Measurements from ENCODE around the gene GALE.
"Not testable (repeated sequence)": the region's sequence is repeated elsewhere in the genome, so short reads cannot be mapped to it uniquely, and the experiment has no call there.

The GALE gene

GRCh38 chr1:23800400-23801337 lies at the start of gene GALE:
TSS of gene GALE (minus strand) at chr1:23800754. CDS start at chr1:23799007, 1,747 bp downstream.
- peak; percentile 93 to 97 for DNase-seq (ENCODE audit: low read depth in 1 of 2, low spot score in 1 of 2)

GRCh38 chr1:23848673-23849616 lies 48.4 kb upstream of the GALE start:
- DNase-seq (ENCODE audit: low read depth in 1 of 2, low spot score in 1 of 2) = no peak

GRCh38 chr1:23847482-23848095 lies 47.0 kb upstream of the GALE start:
- DNase-seq (ENCODE audit: low read depth in 1 of 2, low spot score in 1 of 2) = not testable (repeated sequence)

GRCh38 chr1:23845163-23845562 lies 44.6 kb upstream of the GALE start:
- no peak for DNase-seq (ENCODE audit: low read depth in 1 of 2, low spot score in 1 of 2)

GRCh38 chr1:23843644-23844043 lies 43.1 kb upstream of the GALE start:
- no peak for DNase-seq (ENCODE audit: low read depth in 1 of 2, low spot score in 1 of 2)

GRCh38 chr1:23838401-23838866 lies 37.9 kb upstream of the GALE start:
- peak; percentile 48 to 63 for DNase-seq (ENCODE audit: low read depth in 1 of 2, low spot score in 1 of 2)

GRCh38 chr1:23837908-23838307 lies 37.4 kb upstream of the GALE start:
- DNase-seq (ENCODE audit: low read depth in 1 of 2, low spot score in 1 of 2) = no peak

- no peak for DNase-seq (ENCODE audit: low read depth in 1 of 2, low spot score in 1 of 2)
Observed at GRCh38 chr1:23836037-23836436, 35.5 kb upstream of the GALE start.

- not testable (repeated sequence) for DNase-seq (ENCODE audit: low read depth in 1 of 2, low spot score in 1 of 2)
Observed at GRCh38 chr1:23834156-23834555, 33.6 kb upstream of the GALE start.

GRCh38 chr1:23827717-23828116 lies 27.2 kb upstream of the GALE start:
- no peak for DNase-seq (ENCODE audit: low read depth in 1 of 2, low spot score in 1 of 2)

- DNase-seq (ENCODE audit: low read depth in 1 of 2, low spot score in 1 of 2) = not testable (repeated sequence)
Observed at GRCh38 chr1:23826590-23826989, 26.0 kb upstream of the GALE start.

GRCh38 chr1:23825762-23826522 lies 25.4 kb upstream of the GALE start:
- no peak for DNase-seq (ENCODE audit: low read depth in 1 of 2, low spot score in 1 of 2)

- DNase-seq (ENCODE audit: low read depth in 1 of 2, low spot score in 1 of 2) = peak; percentile 71 to 82
Observed at GRCh38 chr1:23825076-23825761, 24.7 kb upstream of the GALE start, which contains the start of gene HMGCL. TSS of gene HMGCL (minus strand) at chr1:23825429. CDS start at chr1:23825415, 14 bp downstream.

- DNase-seq (ENCODE audit: low read depth in 1 of 2, low spot score in 1 of 2) = no peak
Observed at GRCh38 chr1:23824711-23825075, 24.1 kb upstream of the GALE start.

- DNase-seq (ENCODE audit: low read depth in 1 of 2, low spot score in 1 of 2) = no peak
Observed at GRCh38 chr1:23823767-23824166, 23.2 kb upstream of the GALE start.

- DNase-seq (ENCODE audit: low read depth in 1 of 2, low spot score in 1 of 2) = no peak
Observed at GRCh38 chr1:23817633-23818032, 17.1 kb upstream of the GALE start.

- DNase-seq (ENCODE audit: low read depth in 1 of 2, low spot score in 1 of 2) = no peak
Observed at GRCh38 chr1:23816906-23817305, 16.4 kb upstream of the GALE start.

- DNase-seq (ENCODE audit: low read depth in 1 of 2, low spot score in 1 of 2) = no peak
Observed at GRCh38 chr1:23816361-23816760, 15.8 kb upstream of the GALE start.

GRCh38 chr1:23814016-23814415 lies 13.5 kb upstream of the GALE start:
- no peak for DNase-seq (ENCODE audit: low read depth in 1 of 2, low spot score in 1 of 2)
